Transverse colon (tissue), 4 donors: ENCODE results near the gene CBX5. TPM values are rescaled to one million over a fixed set of nuclear protein-coding genes. Genes with fewer than 3 reads are reported as not detected.
"Not testable (repeated sequence)": the region's sequence is repeated elsewhere in the genome, so short reads cannot be mapped to it uniquely, and the experiment has no call there.

Experiments
- DNase-seq: peaks from one replicate; pipeline ENCODE4 v3.0.0-alpha.2; 2019
- H3K27ac ChIP-seq, 4 donors: fragments of 200-600 bp; sonication (generic); 2 replicates each; pipeline ENCODE4 v1.5.1; 2016 to 2018; ENCODE audit warnings: inconsistent platforms in 4 of 4
- H3K27me3 ChIP-seq: fragments of 200-600 bp; sonication (generic); 2 replicates; pipeline ENCODE4 v1.5.1; 2017; ENCODE audit warnings: inconsistent platforms
- H3K36me3 ChIP-seq, 4 donors: fragments of 200-600 bp; sonication (generic); 2 replicates each; pipeline ENCODE4 v1.5.1; 2017 to 2019; ENCODE audit warnings: inconsistent platforms in 4 of 4
- H3K4me1 ChIP-seq, 4 donors: fragments of 200-600 bp; sonication (generic); 2 replicates each; pipeline ENCODE4 v1.5.1; 2017 to 2020; ENCODE audit warnings: inconsistent platforms in 4 of 4
- H3K4me3 ChIP-seq, 4 donors: fragments of 200-600 bp; sonication (generic); 1 replicate in 1 of 4; 2 replicates in 3 of 4; pipeline versions ENCODE4 v1.5.1 to v1.6.1; 2017 to 2019; ENCODE audit warnings: inconsistent platforms in 4 of 4
- H3K9me3 ChIP-seq, 2 donors: fragments of 200-600 bp; sonication (generic); 2 replicates each; pipeline ENCODE4 v1.5.1; 2017 to 2019; ENCODE audit warnings: inconsistent platforms in 2 of 2
- CTCF ChIP-seq, 5 experiments: fragments of 200-600 bp in 3 of 5; fragments of 450-650 bp in 2 of 5; sonication (generic) in 3 of 5; IDR thresholded peaks; 1 replicate in 2 of 5; 2 replicates in 3 of 5; pipeline ENCODE4 v1.5.1; 2016 to 2017; ENCODE audit warnings: antibody characterized with exemption in 5 of 5, inconsistent platforms in 3 of 5, mild to moderate bottlenecking in 2 of 5, moderate library complexity in 1 of 5
- EP300 ChIP-seq: sonication (generic); formaldehyde crosslinking; IDR thresholded peaks from one replicate; pipeline ENCODE4 v1.6.1; 2017; ENCODE audit warnings: antibody characterized with exemption, low read depth
- POLR2A ChIP-seq: fragments of 450-650 bp; IDR thresholded peaks from one replicate; pipeline ENCODE4 v1.6.1; 2016; ENCODE audit warnings: antibody characterized with exemption, mild to moderate bottlenecking, moderate library complexity
- POLR2AphosphoS5 ChIP-seq, 3 donors: sonication (generic); formaldehyde crosslinking; IDR thresholded peaks; one replicate each; pipeline ENCODE4 v1.6.1; 2016; ENCODE audit warnings: antibody characterized with exemption in 3 of 3
- WGBS, 2 donors: methylation state at CpG; one replicate each; pipeline ENCODE4 v1.1.5; 2018; ENCODE audit warnings: low coverage in 1 of 2; 5-methylcytosine and 5-hydroxymethylcytosine counted together
- in situ Hi-C, 4 donors: fragments of 200-750 bp; cut with MboI; loops; one replicate each; pipeline versions ENCODE4 v1.15.0 to v1.15.1; 2017; ENCODE audit warnings: low sequenced_read_pairs in 3 of 4, low pct_ligation_motif_present in 1 of 4, low pct_unique_long_range_greater_than_20kb in 1 of 4
- intact Hi-C: fragments of 100-400 bp; cut with DNase I; formaldehyde crosslinking; loops from one replicate; pipeline ENCODE4 v1.15.1; 2023; ENCODE audit warnings: low total_unique reads
- total RNA-seq, 4 donors: library from RNA; depleted of rRNA; stranded (reverse); fragments of >200 nt; gene quantifications; one replicate each; pipeline ENCODE4 v1.1.0, GENCODE V29; 2016

Gene CBX5
- total RNA-seq, 4 donors from 2014 or later, result 18.9 to 28.8 (median 22.8) TPM

GRCh38 chr12:54187075-54187474, 92.8 kb downstream of the CBX5 start:
- 87 to 95% methylated on average over 3 of the region's 3 CpGs for WGBS, 2 donors
- no peak for DNase-seq
- Histone ChIP-seq H3K27ac (no peak overlapping the region), H3K4me1 (peaks cover 0 to 15% (median 9%) of the 10 kb centered on the region in 4 donors), H3K9me3 (no peaks in the 10 kb centered on the region), H3K36me3 (peaks cover 0 to 2% (median 0%) of the 10 kb centered on the region in 4 donors), H3K27me3 (peaks cover 16% of the 10 kb centered on the region), H3K4me3 (no peak overlapping the region)
- in situ Hi-C loops (loop anchor here in 2 of 4 donors (25.0 kb wide), 2 partner anchors 425 to 475 kb away; partner anchors contain the start of gene CISTR (in 1 of the 2)), intact Hi-C loops (no loop called here)
- no peak for TF ChIP-seq CTCF (IDR thresholded peaks at IDR 0.05)
- TF ChIP-seq POLR2A, result no peak
- TF ChIP-seq POLR2AphosphoS5 (IDR thresholded peaks at IDR 0.05), result no peak
- TF ChIP-seq EP300, result no peak

- no peak overlapping the region for H3K4me3 ChIP-seq
- no peak for DNase-seq
- peaks cover 0 to 8% (median 0%) of the 10 kb centered on the region in 4 donors for H3K36me3 ChIP-seq
- peaks cover 7% of the 10 kb centered on the region for H3K27me3 ChIP-seq
- in situ Hi-C loops (loop anchor here in 2 of 4 donors (25.0 kb wide), 2 partner anchors 424 to 474 kb away; partner anchors contain the start of gene CISTR (in 1 of the 2)), intact Hi-C loops (no loop called here)
- WGBS, 2 donors, result 80% methylated on average over 1 of the region's 1 CpG; no CpG with 5 or more reads in 1 of the 2 donors
- peaks cover 0 to 12% (median 7%) of the 10 kb centered on the region in 4 donors for H3K4me1 ChIP-seq
- no peak overlapping the region for H3K27ac ChIP-seq
- H3K9me3 ChIP-seq, result no peaks in the 10 kb centered on the region
- TF ChIP-seq CTCF (IDR thresholded peaks at IDR 0.05) (no peak), POLR2AphosphoS5 (IDR thresholded peaks at IDR 0.05) (no peak), EP300 (no peak), POLR2A (no peak)
Measured at GRCh38 chr12:54185919-54186318, 94.0 kb downstream of the CBX5 start.

- H3K4me1 ChIP-seq, result peaks cover 0 to 12% (median 7%) of the 10 kb centered on the region in 4 donors
- H3K27ac ChIP-seq, H3K4me3 ChIP-seq, H3K27me3 ChIP-seq, DNase-seq, intact Hi-C loops, H3K9me3 ChIP-seq, H3K36me3 ChIP-seq: not testable (repeated sequence)
- 93% methylated on average over 9 of the region's 9 CpGs; no CpG with 5 or more reads in 1 of the 2 donors for WGBS, 2 donors
- in situ Hi-C loops, result loop anchor here in 2 of 4 donors (25.0 kb wide), 2 partner anchors 423 to 473 kb away; partner anchors contain the start of gene CISTR (in 1 of the 2)
Measured at GRCh38 chr12:54185297-54185696, 94.6 kb downstream of the CBX5 start.

GRCh38 chr12:54184024-54184805, 95.7 kb downstream of the CBX5 start:
- in situ Hi-C loops (loop anchor here in 2 of 4 donors (25.0 kb wide), 2 partner anchors 422 to 472 kb away; partner anchors contain the start of gene CISTR (in 1 of the 2)), intact Hi-C loops (no loop called here)
- no peak overlapping the region for H3K27ac ChIP-seq
- H3K9me3 ChIP-seq, result no peaks in the 10 kb centered on the region
- WGBS, 2 donors, result 80 to 93% methylated on average over 1 to 7 of the region's 7 CpGs
- peaks cover 0 to 11% (median 7%) of the 10 kb centered on the region in 4 donors for H3K4me1 ChIP-seq
- H3K4me3 ChIP-seq, result no peak overlapping the region
- H3K27me3 ChIP-seq, result no peaks in the 10 kb centered on the region
- TF ChIP-seq POLR2AphosphoS5 (IDR thresholded peaks at IDR 0.05), result no peak
- no peak for TF ChIP-seq POLR2A
- TF ChIP-seq CTCF (IDR thresholded peaks at IDR 0.05), result no peak
- no peak for TF ChIP-seq EP300
- peaks cover 0 to 8% (median 0%) of the 10 kb centered on the region in 4 donors for H3K36me3 ChIP-seq
- no peak for DNase-seq
